Mesendoderm (in vitro differentiated cells): Measurements from ENCODE around the gene FHIP1B.

ENCODE experiments used
- DNase-seq: peaks from one replicate; pipeline ENCODE4 v3.0.0; 2013
- H2AK5ac ChIP-seq: 2 replicates; pipeline ENCODE4 v1.6.1; 2013; ENCODE audit warnings: low read length, inconsistent platforms
- H2BK120ac ChIP-seq: 2 replicates; pipeline ENCODE4 v1.6.1; 2013; ENCODE audit warnings: low read depth, mild to moderate bottlenecking, low read length, moderate library complexity, mixed read lengths
- H2BK15ac ChIP-seq: replicated peaks from 2 replicates; pipeline ENCODE4 v1.6.1; 2013; ENCODE audit warnings: low read depth, mild to moderate bottlenecking, moderate library complexity
- H2BK5ac ChIP-seq: 2 replicates; pipeline ENCODE4 v1.6.1; 2013; ENCODE audit warnings: low read length, inconsistent platforms
- H3K18ac ChIP-seq: 2 replicates; pipeline ENCODE4 v1.6.1; 2013; ENCODE audit warnings: mild to moderate bottlenecking, low read length, mixed read lengths
- H3K23ac ChIP-seq: one replicate; pipeline ENCODE4 v1.6.1; 2013; ENCODE audit warnings: low read length
- H3K27ac ChIP-seq: 2 replicates; pipeline ENCODE4 v1.5.1; 2013; ENCODE audit warnings: low read depth, mild to moderate bottlenecking, inconsistent platforms, low read length, moderate library complexity
- H3K27me3 ChIP-seq: 2 replicates; pipeline ENCODE4 v1.6.1; 2013; ENCODE audit warnings: low read length, control low read depth, mild to moderate bottlenecking, inconsistent platforms; ENCODE audit not compliant: insufficient read depth, poor library complexity
- H3K36me3 ChIP-seq: 2 replicates; pipeline ENCODE4 v1.6.1; 2013; ENCODE audit warnings: low read length, inconsistent platforms; ENCODE audit not compliant: control insufficient read depth, insufficient read depth
- H3K4ac ChIP-seq: one replicate; pipeline ENCODE4 v1.6.1; 2013; ENCODE audit warnings: low read depth, mild to moderate bottlenecking, low read length, moderate library complexity
- H3K4me1 ChIP-seq: 2 replicates; pipeline ENCODE4 v1.6.1; 2013; ENCODE audit warnings: low read depth, low read length, inconsistent platforms; ENCODE audit not compliant: control insufficient read depth
- H3K4me2 ChIP-seq: 2 replicates; pipeline ENCODE4 v1.6.1; 2013; ENCODE audit warnings: low read length
- H3K4me3 ChIP-seq: 2 replicates; pipeline ENCODE4 v1.5.1; 2013; ENCODE audit warnings: mild to moderate bottlenecking, low read length
- H3K56ac ChIP-seq: one replicate; pipeline ENCODE4 v1.6.1; 2013; ENCODE audit warnings: low read length
- H3K79me1 ChIP-seq: 2 replicates; pipeline ENCODE4 v1.6.1; 2013; ENCODE audit warnings: low read length, inconsistent platforms
- H3K79me2 ChIP-seq: 2 replicates; pipeline ENCODE4 v1.6.1; 2013; ENCODE audit warnings: mild to moderate bottlenecking, low read length; ENCODE audit not compliant: control insufficient read depth, insufficient read depth
- H3K9ac ChIP-seq: 2 replicates; pipeline ENCODE4 v1.6.1; 2013; ENCODE audit warnings: low read length, inconsistent platforms
- H4K5ac ChIP-seq: one replicate; pipeline ENCODE4 v1.6.1; 2013; ENCODE audit warnings: low read length
- H4K8ac ChIP-seq: one replicate; pipeline ENCODE4 v1.6.1; 2013; ENCODE audit warnings: low read depth, mild to moderate bottlenecking, control low read depth, low read length, moderate library complexity
- WGBS: extraction: QIAGEN DNeasy Blood & Tissue Kit; methylation state at CpG from one replicate; pipeline ENCODE4 v1.1.7; 2013; ENCODE audit warnings: low lambda C conversion rate, missing lambda C conversion rate; ENCODE audit not compliant: insufficient coverage; ENCODE audit errors: extremely low coverage; 5-methylcytosine and 5-hydroxymethylcytosine counted together

The FHIP1B gene

GRCh38 chr11:6270584-6271246 is 36.3 kb upstream of the FHIP1B start:
- Histone ChIP-seq H2BK15ac (no peak overlapping the region), H2AK5ac (no peak overlapping the region), H2BK5ac (no peak overlapping the region), H3K27me3 (no peaks in the 10 kb centered on the region), H4K5ac (no peak overlapping the region), H3K4me1 (peaks cover 3% of the 10 kb centered on the region), H3K23ac (no peak overlapping the region), H3K27ac (no peak overlapping the region), H3K56ac (no peak overlapping the region), H3K36me3 (no peaks in the 10 kb centered on the region), H2BK120ac (no peak overlapping the region), H3K18ac (no peak overlapping the region), H3K4ac (no peak overlapping the region), H4K8ac (no peak overlapping the region), H3K4me2 (no peak overlapping the region), H3K4me3 (no peak overlapping the region), H3K79me2 (no peaks in the 10 kb centered on the region), H3K9ac (no peak overlapping the region), H3K79me1 (no peaks in the 10 kb centered on the region)
- DNase-seq = no peak
- no CpG with 5 or more reads among the region's 41 CpGs for WGBS

- DNase-seq = no peak
- H3K4me3 ChIP-seq = no peak overlapping the region
- no CpG with 5 or more reads among the region's 24 CpGs for WGBS
Observed at GRCh38 chr11:6269994-6270393, 35.6 kb upstream of the FHIP1B start.

GRCh38 chr11:6268820-6269219 is 34.4 kb upstream of the FHIP1B start:
- Histone ChIP-seq H4K8ac (no peak overlapping the region), H4K5ac (no peak overlapping the region), H3K36me3 (no peaks in the 10 kb centered on the region), H3K4ac (no peak overlapping the region), H3K27me3 (no peaks in the 10 kb centered on the region), H2BK5ac (peak overlapping the region; percentile 2), H3K4me2 (no peak overlapping the region), H3K79me2 (no peaks in the 10 kb centered on the region), H3K79me1 (no peaks in the 10 kb centered on the region), H2AK5ac (peak overlapping the region; percentile 17), H3K9ac (no peak overlapping the region), H3K56ac (no peak overlapping the region), H2BK120ac (no peak overlapping the region), H3K27ac (peak overlapping the region; percentile 20), H3K4me3 (no peak overlapping the region), H3K4me1 (peaks cover 3% of the 10 kb centered on the region), H3K23ac (no peak overlapping the region), H3K18ac (no peak overlapping the region), H2BK15ac (no peak overlapping the region)
- DNase-seq = no peak
- WGBS = no CpG with 5 or more reads among the region's 1 CpG

More at GRCh38 chr11:6269994-6270393, 35.6 kb upstream of the FHIP1B start:
- H2BK120ac ChIP-seq = no peak overlapping the region
- no peak overlapping the region for H4K8ac ChIP-seq
- H4K5ac ChIP-seq = no peak overlapping the region
- peaks cover 3% of the 10 kb centered on the region for H3K4me1 ChIP-seq
- no peak overlapping the region for H2AK5ac ChIP-seq
- no peak overlapping the region for H3K9ac ChIP-seq
- H3K36me3 ChIP-seq = no peaks in the 10 kb centered on the region
- H3K27ac ChIP-seq = no peak overlapping the region
- peak overlapping the region; percentile 1 for H3K56ac ChIP-seq
- no peaks in the 10 kb centered on the region for H3K27me3 ChIP-seq
- no peak overlapping the region for H3K18ac ChIP-seq
- no peaks in the 10 kb centered on the region for H3K79me2 ChIP-seq
- no peak overlapping the region for H3K23ac ChIP-seq
- H3K4me2 ChIP-seq = no peak overlapping the region
- H3K4ac ChIP-seq = no peak overlapping the region
- no peaks in the 10 kb centered on the region for H3K79me1 ChIP-seq
- no peak overlapping the region for H2BK15ac ChIP-seq
- H2BK5ac ChIP-seq = no peak overlapping the region

GRCh38 chr11:6263662-6264061 is 29.2 kb upstream of the FHIP1B start:
- no peaks in the 10 kb centered on the region for H3K79me1 ChIP-seq
- no peak overlapping the region for H3K4me3 ChIP-seq
- no peak overlapping the region for H3K4me2 ChIP-seq
- H2BK15ac ChIP-seq = no peak overlapping the region
- H3K18ac ChIP-seq = no peak overlapping the region
- no peaks in the 10 kb centered on the region for H3K79me2 ChIP-seq
- no CpG with 5 or more reads among the region's 1 CpG for WGBS
- no peaks in the 10 kb centered on the region for H3K36me3 ChIP-seq
- no peak overlapping the region for H2BK5ac ChIP-seq
- H3K56ac ChIP-seq = no peak overlapping the region
- no peak overlapping the region for H4K8ac ChIP-seq
- H2AK5ac ChIP-seq = no peak overlapping the region
- DNase-seq = no peak
- H3K27ac ChIP-seq = no peak overlapping the region
- H3K27me3 ChIP-seq = no peaks in the 10 kb centered on the region
- H2BK120ac ChIP-seq = no peak overlapping the region
- no peak overlapping the region for H4K5ac ChIP-seq
- peaks cover 1% of the 10 kb centered on the region for H3K4me1 ChIP-seq
- H3K9ac ChIP-seq = no peak overlapping the region
- no peak overlapping the region for H3K4ac ChIP-seq
- H3K23ac ChIP-seq = no peak overlapping the region

- Histone ChIP-seq H3K56ac (peak overlapping the region; percentile 82), H2BK15ac (no peak overlapping the region), H4K5ac (no peak overlapping the region), H3K36me3 (no peaks in the 10 kb centered on the region), H3K4me2 (peak overlapping the region; percentile 2), H3K79me1 (no peaks in the 10 kb centered on the region), H4K8ac (no peak overlapping the region), H3K4me1 (peaks cover 3% of the 10 kb centered on the region), H3K27me3 (no peaks in the 10 kb centered on the region), H2AK5ac (no peak overlapping the region), H3K27ac (no peak overlapping the region), H3K79me2 (no peaks in the 10 kb centered on the region), H3K23ac (peak overlapping the region; percentile 48), H3K4ac (peak overlapping the region; percentile 10), H2BK120ac (no peak overlapping the region), H3K4me3 (no peak overlapping the region), H3K18ac (peak overlapping the region; percentile 28), H3K9ac (peak overlapping the region; percentile 5), H2BK5ac (no peak overlapping the region)
- no peak for DNase-seq
- no CpG with 5 or more reads among the region's 5 CpGs for WGBS
Observed at GRCh38 chr11:6260207-6260726, 25.8 kb upstream of the FHIP1B start.
